Activated CD4-positive, alpha-beta T cell treated with anti-CD3 and anti-CD28 coated beads, Interleukin-2, amount 50 U/mL, for 16 hours (primary cell): ENCODE measurements around the gene TMEM231.
"Not testable (repeated sequence)": the region's sequence is repeated elsewhere in the genome, so short reads cannot be mapped to it uniquely, and the experiment has no call there.

Source experiments
- DNase-seq: peaks from one replicate; pipeline ENCODE4 v3.0.0-alpha.2; 2020

Gene TMEM231

DNA sequence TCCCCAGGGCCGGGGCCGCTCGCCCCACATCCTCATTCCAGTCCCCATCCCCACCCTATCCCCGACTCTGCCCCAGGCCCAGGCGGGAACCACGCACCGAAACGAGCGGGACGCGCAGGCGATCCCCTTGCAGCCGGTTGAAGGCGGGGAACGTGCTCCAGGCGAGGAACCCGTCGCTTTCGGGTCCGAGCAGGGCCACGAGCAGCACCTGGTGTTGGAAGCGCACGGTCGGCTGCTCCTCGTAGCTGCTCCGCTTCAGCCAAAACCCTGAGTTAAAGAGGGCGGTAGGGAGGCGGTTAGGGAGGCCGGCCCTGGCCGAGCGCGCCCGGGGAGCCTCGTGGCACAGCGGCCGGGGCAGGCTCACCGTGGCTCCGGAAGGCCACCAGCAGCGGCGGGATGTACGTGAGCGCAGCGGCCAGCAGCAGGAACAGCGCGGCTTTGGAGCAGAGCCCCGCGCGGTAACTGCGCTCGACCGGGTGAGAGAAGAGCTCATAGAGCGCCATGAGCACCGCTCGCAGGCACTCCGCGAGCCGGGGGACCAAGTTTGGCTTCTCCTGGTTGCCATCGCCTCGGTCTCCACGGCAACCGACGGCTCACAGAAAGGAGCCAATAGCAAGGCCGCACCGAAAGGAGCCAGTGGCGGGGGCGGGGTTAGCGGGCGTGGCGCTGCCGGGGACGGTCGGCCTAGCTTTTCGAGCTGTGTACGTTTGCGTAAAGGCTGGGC is at the start of gene TMEM231:
TMEM231 (minus strand) TSS at position 546 of the 724 bp plus-strand sequence; CDS start at position 503, 43 bp downstream.
- peak; percentile 96 for DNase-seq

DNA sequence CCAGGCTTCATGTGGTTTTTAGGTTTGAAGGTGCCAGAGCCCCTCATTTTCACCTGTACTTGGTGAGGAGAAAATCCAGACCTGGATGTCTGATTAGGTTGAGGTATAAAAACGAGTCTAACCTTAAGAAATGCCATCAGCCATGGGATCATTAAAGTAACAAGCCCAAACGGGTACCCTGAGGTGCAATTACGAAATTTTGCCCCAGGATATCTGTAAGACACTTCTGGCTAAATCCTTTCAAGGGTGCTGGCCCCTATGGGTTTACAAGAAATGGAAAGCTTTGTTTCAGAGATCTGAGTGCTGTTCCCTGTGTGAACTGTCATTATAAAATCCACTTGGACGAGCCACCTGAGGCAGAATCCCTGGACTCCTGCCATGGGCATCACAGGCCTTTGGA is 47.2 kb upstream of the TMEM231 start:
- DNase-seq: no peak

DNA sequence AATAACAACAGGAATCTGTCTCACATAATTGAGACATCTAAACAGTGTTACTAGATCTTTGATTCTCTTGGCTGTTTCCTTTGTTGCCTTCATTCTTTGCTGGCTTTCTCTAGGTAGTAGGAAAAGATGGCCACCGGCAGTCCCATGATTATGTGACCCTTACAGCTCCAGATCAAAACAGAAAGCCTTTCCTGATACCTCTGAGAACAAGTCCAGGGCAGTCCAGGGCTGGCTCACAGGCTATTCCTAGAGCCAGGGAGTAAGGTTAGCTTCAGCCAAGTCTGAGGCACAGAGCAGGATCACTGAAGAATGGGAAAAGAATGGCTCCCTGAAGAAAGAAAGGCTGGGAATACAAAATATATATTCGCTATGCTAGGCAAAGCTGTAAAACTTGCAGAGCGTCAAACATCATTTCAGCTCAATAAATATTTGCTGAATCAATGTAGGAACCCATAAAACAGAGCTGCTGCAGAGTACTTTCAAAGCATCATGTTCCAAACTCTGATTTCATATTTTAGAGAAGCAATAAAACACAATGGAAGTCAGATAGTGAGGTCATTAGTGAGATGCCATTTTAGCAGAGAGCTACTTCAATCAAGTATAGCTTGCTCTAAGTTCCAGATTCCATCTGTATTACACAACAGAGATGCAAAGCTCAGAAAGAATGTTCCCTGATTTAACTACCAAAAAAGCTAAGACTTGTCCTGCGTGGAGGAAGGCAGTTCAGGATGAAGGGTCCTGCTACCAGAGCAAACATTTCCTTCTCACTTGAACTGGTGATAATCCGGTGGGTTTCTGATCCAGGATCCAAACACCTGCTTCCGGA is 43.6 kb upstream of the TMEM231 start:
- DNase-seq: no peak

- DNase-seq: peak; percentile 65
Observed at GRCh38 chr16:75593825-75594820, 38.1 kb upstream of the TMEM231 start.

- DNase-seq: no peak
Observed at GRCh38 chr16:75593308-75593707, 37.3 kb upstream of the TMEM231 start.

DNA sequence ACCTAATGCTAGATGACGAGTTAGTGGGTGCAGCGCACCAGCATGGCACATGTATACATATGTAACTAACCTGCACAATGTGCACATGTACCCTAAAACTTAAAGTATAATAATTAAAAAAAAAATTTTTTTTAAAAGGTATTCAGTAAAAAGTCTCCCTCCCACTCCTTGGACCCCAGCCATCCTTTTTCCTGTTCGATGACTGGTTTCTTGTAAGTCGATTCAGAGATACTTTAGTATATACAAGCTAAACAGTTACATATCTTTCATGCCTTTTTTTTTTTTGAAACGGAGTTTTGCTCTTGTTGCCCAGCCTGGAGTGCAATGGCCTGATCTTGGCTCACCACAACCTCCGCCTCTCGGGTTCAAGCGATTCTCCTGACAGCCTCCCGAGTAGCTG is 35.9 kb upstream of the TMEM231 start:
- DNase-seq: not testable (repeated sequence)

DNA sequence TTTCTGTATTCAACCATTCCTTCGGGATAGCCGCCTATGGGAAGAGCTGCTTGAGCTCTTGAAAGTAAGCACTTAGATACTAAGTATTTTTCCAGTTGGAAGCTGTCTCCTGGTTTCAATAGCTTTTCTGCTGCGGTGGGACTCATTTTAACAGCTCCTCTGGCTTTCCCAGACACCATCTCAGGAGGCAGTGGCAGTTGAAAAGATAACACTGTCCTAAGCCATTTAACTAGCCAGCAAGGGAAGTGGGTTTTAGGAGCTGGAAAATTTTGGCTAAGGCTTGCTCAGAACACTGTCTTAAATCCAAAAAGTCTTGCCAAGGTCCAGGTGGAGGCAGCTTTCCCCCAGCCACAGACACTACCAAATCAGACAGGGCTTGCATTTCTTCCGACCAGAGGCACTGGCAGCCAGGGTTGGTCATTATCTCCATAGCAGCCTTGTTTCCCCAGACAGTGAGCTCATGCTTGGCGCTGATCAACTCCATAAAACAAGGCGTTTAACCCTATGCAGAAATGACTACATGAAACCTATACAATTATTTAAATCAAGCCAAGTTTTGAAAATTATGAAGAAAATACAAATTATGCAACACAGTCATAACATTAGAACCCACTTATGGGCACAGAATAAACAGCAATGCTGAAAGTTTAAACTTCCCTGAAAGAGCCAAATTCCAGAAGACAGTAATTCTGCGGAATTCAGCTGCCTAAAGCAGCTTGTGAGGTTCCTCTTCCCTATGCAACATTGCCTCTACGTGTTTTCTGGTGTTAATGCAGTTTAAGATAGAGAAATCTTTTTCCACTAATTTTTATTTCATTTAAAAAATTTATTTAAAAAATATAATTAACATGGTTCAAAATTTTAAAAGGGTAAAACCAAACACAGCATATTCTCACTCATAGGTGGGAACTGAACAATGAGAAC is 35.1 kb upstream of the TMEM231 start:
- DNase-seq: no peak

DNA sequence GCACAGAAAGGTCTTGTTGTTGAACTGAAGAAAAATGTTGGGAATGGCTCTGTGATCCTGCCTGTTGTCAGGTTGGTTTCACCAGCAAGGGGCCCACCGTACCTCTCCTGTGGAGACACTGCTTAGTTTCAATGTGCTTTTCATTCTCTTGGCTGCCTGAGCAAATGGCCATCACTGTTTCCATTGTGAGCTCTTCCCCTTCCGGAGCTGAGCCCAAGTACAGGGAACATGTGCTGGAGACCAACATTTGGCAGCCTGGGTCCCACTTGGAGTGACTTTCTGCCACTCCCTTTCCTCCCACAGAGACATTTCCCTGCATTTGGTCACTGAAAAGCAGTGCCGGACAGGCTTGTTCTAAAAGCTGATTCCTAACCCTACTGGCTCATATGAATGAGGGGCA is 33.3 kb upstream of the TMEM231 start:
- DNase-seq: no peak

DNA sequence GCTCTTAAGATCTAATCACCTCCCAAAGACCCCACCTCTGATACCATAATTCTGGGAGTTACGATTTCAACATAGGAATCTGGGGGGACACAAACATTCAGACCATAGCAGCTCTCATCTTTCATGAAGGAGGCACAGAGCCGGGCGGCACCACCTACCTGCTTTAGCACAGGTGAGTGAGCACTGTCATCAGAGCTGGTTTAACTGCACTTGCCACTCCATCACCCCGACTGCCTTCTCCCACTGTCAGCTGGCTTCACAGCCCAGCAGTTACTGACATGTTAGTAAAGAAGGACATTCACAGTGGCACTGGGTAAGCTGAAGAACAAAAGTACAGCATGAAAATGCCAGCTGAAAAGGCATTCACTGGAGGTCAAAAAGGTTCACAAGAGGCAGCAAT is 32.7 kb upstream of the TMEM231 start:
- DNase-seq: no peak

- no peak for DNase-seq
Observed at GRCh38 chr16:75584108-75584507, 28.1 kb upstream of the TMEM231 start.

DNA sequence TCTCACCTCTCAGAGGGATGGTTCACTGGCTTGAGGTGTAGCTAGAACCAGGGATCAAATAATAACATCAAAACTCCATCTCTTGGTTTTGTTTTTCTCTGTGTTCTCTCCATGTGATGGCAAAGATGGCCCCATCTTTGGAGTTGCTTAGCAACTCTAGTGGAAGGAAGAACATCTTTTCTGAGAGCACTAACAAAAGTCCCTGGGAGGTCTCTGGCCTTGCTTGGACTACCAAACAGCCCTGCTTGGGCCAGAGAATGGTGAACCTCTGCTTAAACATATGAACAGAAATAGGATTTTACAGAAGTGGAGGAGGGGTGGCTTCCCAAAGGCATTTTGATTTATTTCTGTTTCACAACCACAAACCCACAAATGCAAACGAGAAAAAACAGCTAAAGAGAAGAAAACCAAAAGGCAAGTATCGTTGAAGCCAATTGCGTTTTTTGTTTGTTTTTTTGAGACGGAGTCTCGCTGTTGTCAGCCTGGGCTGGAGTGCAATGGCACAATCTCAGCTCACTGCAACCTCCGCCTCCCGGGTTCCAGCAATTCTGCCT is 23.3 kb upstream of the TMEM231 start:
- DNase-seq: no peak

DNA sequence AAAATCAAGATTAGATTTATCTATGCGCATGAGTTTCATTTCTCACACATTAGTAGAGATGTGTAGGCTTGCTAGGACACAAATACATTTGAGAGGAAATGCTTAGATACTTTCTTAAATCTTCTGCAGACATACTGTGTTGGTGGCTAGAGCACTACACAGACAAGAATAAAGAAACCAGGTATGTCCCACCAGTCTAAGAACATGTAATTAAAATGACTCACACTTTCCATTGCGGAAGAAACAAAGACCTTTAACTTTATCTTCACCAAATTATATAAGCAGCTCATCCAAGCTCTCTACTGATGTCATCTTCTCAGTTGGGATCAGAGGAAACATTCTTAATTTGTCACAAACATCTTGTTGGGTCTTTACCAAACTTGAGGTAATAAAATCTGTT is 22.7 kb upstream of the TMEM231 start:
- no peak for DNase-seq

DNA sequence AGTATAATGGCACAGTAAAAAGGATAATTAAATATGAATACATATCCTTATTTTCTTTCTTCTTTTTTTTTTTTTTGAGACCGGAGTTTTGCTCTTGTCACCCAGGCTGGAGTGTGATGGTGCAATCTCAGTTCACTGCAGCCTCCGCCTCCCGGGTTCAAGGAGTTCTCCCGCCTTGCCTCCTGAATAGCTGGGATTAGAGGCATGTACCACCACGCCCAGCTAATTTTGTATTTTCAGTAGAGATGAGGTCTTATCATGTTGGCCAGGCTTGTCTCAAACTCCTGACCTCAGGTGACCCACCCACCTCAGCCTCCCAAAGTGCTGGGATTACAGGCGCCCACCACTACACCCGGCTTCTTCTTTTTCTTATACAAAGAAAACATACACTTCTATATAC is 22.2 kb upstream of the TMEM231 start:
- DNase-seq: no peak

DNA sequence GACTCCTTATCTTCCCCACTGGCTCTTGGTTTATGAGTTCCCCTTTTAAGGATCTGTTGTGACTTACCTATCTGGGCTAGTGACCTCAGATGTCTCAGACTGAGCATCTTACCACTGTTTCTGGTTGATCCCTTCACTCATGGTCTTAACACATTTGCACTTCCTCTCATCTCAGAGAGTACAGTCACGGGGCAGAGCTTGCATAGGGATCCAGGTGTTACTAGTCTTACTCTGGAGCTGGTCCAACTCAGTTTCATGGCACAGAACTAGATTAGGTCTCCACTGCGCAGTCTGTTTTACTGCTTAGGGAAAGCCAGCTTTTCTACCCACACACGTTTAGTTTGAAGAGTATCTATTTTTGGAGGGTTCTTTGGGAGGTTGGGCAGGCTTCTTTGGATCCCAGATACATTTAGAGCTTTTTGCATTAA is 20.3 kb upstream of the TMEM231 start:
- DNase-seq: no peak

GRCh38 chr16:75575958-75576357 is 19.9 kb upstream of the TMEM231 start:
- no peak for DNase-seq

DNA sequence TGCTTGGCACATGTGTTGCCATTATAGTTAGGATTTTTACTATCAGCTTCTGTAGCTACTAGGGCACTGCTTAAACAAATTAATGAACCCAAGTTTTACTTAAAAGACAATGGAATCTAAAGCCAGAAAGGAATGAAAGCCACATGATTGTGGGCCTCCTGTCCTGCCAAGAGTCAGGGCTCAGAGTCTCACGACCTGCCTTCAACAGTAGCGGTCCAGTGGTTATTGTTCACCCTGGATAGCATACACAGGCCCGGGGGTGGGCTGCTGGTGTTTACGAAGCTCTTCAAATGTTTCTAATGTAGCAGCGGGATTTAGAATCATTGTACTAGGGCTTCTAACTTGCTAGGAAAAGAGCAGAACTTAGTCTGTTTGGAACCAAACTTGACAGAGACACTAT is 17.9 kb upstream of the TMEM231 start:
- no peak for DNase-seq

DNA sequence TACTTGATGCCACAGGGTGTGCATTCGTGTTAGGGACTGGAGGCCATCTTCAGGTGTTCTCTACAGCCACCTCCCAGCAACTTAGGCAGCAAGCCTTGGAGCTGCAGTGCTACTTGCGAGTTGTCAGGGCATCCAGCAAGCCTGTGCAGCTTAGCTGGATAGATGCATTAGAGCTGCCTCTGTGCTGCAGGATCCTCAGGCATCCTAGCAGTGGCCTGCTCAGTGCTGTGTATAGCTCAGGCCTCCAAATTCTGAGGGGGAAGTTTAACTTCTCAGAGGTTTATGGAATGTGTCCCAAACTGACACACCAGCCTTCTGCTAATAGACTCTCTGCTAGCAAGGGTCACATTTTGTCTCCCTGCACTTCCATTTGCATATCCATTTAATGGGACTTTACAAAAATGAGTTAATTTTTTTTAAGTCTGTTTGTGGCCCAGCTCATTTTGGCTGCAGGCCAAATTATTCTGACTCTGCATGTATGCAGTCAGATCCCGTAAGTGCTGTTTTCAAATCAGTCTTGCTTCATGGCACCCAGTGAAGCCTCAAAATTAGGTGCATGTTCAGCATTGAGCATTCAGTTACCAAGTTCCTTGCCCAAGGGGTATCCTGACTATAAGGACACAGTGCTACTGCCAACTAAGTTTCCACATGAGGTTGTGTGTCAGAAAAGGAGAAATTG is 17.0 kb upstream of the TMEM231 start:
- no peak for DNase-seq

DNA sequence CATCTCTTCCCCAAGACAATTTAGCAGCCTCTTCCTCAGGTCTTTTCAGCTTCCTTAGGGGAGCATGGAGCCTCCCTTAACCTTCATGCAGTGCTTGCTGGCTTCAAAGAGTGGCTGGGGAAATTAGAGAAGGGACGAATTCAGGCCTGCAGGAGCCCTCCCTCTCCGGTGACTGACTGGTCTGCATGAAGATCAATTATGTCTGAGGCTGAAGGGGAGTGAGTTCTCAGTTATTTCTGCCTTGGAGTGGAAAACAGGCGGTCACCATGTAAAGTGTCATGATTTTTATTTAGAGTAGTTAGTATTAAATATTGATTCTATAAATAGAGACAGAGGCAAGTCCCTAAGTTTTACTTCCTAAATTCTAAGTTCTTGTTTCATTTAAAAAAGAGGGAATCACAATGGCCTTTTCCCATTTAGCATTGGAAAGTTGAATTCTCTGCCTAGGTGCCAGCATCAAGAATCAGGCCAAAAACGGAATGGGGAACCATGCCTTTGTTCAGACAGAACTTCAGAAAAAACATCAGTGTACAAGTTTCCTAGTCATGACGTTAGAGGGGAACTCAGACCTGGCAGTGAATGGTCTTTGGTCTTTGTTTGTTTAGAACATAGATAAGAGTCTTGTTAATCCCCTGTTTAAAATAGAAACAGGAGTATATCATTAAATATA is 14.5 kb upstream of the TMEM231 start:
- DNase-seq: no peak

DNA sequence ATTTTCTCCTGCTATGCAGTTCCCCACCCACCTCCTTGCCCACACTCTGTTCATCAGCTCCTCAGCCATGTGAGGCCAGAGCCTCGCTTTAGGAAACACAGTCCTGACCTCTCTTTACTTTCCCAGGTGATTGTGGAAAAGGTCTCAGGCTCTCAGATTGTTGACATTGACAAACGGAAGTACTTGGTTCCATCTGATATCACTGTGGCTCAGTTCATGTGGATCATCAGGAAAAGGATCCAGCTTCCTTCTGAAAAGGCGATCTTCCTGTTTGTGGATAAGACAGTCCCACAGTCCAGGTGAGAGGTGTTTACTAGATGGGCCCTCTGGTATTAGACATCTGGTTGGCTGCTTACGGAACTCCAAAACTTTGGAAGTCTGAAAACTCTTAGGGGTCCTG is 11.9 kb upstream of the TMEM231 start:
- DNase-seq: no peak

DNA sequence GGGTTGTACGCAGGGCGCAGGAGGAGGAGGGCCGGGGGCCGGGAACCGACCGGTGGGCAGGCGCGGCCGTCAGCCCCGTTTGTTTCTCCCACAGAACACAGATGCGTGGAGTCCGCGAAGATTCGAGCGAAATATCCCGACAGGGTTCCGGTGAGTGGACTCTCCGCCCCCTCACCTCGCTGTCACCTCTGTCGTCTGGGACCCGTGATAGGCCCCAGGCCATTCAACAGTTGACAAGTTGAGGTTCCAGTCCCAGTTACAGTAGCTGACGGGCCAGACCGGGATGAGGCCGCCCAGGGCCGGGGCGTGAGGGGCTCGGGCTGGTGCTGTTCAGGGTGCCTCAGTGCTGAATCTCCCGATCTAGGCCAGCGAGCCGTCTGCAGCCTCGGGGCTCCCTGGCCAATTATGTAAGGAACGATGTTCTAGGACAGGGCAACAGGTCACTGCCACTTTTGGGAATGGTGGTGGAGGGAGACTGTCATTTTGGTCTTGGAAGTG is 10.8 kb upstream of the TMEM231 start:
- DNase-seq: no peak
